Activated CD8-positive, alpha-beta memory T cell treated with anti-CD3 and anti-CD28 coated beads, Interleukin-2, amount 50 U/mL, for 48 hours (primary cell): ENCODE data around the gene ATG4D.

Source experiments
- DNase-seq: peaks from one replicate; pipeline ENCODE4 v3.0.0-alpha.2; 2020

The ATG4D gene

DNA sequence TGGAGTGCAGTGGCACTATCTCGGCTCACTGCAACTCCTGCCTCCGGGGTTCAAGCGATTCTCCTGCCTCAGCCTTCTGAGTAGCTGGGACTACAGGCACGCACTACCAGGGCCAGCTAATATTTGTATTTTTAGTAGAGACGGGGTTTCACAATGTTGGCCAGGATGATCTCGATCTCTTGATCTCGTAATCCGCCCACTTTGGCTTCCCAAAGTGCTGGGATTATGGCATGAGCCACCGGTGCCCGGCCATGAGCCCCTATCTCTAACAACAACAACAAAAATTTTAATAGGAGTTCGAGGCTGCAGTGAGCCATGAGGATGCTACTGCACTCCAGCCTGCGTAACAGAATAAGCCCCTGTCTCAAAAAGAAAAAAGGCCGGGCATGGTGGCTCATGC is 38.4 kb downstream of the ATG4D start:
- DNase-seq = no peak

DNA sequence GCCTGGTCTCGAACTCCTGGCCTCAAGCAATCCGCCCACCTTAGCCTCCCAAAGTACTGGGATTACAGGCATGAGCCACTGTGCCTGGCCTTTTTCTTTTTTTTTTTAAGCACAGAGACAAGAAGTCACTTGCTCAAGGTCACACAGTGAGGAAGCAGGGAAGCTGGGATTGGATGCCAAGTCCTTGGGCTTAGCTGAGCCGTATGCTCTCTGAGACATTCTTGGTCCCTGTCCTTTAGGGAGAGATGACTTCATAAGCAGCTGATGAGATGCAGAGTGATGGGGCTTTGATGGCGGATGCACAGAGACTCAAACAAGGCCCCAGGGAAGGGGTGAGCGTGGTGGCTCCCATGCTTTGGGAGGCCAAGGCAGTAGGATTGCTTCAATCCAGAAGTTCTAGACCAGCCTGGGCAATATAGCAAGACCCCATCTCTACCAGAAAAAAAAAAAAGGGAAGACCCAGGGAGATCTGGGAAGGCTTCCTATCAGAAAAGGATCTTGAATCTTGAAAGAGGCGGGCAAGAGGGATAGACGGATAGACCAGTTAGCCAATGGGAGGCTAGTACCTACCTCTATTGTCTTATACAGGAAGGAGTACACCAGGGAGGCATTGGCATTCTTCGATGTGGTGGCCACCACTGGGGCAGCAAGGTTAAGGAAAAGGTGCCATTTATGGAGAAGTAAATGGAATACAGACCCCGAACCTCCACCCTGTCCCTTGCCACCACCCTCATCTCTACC is 39.5 kb downstream of the ATG4D start:
- DNase-seq = no peak

DNA sequence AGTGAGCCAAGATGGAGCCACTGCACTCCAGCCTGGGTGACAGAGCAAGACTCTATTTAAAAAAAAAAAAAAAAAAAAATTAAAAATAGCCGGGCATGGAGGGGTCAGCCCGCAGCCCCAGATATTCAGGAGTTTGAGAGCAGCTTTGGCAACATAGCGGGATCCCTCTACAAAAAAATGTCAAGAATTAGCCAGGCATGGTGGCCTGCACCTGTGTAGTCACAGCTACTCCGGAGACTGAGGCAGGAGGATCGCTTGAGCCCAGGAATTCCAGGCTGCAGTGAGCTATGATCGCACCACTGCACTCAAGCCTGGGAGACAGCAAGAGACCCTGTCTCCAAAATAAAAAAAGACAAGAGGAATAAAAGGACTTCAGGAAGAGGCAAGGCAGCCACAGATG is 42.7 kb downstream of the ATG4D start:
- DNase-seq = no peak

DNA sequence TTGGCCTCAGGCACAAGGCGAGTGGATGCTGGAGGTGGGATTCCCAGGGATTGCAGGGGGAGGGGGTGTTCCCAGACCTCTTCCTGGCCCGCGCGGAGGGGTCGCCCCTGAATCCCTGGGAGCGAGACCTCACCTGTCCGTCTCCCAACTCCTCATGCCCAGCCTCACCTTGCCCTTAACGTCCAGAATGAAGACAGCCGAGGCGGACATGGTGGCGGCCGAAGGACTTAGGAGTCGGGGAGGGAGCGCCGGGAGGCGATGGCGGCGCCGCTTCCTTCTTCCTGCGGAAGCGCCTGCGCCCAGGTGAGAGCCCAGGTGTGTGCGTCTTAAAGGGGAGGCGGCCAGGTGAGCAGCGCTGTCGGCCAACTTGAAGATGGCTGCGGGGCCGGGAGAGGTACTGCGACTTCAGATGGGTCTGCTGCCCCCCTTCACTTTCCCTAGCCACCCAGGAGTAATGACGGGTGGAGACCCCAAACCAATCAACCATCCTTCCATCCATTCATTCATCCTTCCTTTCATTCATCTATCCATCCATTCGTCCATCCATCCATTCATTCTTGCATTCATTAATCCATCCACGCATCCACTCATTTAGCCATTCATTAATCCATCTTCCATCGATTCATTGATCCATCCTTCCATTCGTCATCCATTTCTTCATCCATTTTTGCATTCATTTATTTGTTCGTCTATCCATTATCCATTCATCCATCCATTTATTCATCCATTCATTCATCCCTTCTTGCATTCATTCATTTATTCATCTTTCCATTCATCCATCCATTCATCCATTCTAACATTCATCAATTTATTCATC is 43.5 kb downstream of the ATG4D start, which contains the start of gene AP1M2:
Gene AP1M2 (minus strand): TSS at position 291 of the 817 bp plus-strand sequence. CDS start 81 bp downstream, at position 210.
- no peak for DNase-seq

DNA sequence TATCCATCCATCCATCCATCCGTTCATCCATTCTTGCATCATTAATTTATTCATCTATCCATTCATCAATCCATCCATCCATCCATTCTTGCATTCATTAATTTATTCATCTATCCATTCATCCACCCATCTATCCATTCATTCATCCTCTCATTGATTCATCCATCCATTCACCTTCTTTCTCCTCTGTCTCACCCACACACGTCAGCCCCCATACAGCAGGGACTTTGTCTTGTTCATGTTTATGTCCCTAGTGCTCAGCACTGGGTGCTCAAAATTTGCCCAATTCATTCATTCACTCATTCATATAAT is 44.1 kb downstream of the ATG4D start:
- DNase-seq = no peak

DNA sequence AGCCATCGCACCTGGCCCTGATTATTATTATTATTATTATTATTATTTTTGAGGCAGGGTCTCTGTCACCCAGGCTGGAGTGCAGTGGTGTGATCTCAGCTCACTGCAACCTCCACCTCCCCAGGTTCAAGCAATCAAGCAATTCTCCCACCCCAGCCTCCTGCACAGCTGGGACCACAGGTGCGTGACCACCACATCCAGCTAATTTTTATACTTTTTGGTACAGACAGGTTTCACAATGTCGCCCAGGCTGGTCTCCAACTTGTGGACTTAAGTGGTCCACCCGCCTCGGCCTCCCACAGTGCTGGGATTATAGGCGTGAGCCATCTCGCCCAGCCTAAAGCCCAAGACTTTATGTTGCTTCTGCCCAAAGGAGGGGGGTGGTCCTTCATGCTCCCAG is 49.4 kb downstream of the ATG4D start:
- DNase-seq = no peak

DNA sequence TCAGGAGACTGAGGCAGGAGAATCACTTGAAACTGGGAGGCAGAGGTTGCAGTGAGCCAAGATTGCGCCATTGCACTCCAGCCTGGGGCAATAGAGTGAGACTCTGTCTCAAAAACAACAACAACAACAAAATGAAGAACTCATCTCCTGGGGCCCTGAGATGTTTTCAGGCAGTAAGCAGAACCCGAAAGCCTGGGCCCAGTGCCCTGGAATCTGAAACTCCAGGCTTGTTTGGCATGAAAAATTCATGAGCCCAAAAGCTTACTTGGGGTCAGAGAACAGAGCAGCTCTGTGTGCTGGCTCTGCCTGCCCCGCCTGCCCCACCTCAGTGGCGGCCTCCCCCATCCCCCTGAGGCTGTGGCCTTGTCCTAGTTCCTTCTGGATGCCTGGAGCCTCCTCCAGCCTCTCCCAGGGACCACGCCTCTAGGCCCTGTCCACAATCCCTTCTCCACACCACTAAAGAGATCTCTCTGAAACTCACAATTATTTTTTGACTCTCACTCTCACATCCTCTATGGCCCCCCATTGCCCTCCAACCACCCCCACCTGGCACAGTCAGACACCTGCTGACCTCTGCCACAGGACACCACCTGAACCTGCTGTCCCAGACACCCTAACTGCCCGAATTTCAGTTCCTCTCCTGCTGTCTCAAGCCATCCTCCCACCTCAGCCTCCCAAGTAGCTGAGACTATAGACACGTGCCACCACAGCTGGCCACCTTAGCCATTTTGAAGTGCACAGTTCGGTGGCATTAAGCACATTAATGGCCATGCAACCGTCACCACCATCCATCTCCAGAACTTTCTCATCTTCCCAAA is 50.3 kb downstream of the ATG4D start:
- no peak for DNase-seq

DNA sequence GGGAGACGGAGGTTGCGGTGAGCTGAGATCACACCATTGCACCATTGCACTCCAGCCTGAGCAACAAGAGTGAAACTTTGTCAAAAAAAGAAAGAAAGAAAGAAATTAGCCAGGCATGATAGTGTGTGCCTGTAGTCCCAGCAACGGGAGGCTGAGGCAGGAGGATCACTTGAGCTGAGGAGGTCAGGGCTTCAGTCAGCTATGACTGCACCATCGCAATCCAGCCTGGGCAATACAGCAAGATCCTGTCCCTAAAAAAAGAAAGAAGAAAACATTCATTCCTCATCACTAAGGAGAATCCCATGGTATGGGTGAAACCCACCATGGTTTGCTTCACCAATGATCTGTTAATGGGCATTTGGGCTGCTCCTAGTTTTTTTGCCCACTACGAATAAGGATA is 56.4 kb downstream of the ATG4D start:
- no peak for DNase-seq

DNA sequence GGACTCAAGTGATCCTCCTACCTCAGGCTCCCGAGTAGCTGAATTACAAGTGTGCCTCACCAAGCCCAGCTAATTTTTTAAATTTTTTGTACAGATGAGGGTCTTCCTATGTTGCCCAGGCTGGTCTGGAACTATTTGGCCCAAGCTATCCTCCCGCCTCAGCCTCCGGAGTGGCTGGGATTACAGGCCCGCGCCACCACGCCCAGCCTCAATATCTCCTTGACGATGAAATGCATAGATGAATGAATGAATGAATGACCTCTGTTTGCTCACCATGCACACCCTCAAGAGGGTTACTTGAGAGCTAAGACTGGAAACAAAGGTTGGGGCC is 58.3 kb downstream of the ATG4D start:
- no peak for DNase-seq

DNA sequence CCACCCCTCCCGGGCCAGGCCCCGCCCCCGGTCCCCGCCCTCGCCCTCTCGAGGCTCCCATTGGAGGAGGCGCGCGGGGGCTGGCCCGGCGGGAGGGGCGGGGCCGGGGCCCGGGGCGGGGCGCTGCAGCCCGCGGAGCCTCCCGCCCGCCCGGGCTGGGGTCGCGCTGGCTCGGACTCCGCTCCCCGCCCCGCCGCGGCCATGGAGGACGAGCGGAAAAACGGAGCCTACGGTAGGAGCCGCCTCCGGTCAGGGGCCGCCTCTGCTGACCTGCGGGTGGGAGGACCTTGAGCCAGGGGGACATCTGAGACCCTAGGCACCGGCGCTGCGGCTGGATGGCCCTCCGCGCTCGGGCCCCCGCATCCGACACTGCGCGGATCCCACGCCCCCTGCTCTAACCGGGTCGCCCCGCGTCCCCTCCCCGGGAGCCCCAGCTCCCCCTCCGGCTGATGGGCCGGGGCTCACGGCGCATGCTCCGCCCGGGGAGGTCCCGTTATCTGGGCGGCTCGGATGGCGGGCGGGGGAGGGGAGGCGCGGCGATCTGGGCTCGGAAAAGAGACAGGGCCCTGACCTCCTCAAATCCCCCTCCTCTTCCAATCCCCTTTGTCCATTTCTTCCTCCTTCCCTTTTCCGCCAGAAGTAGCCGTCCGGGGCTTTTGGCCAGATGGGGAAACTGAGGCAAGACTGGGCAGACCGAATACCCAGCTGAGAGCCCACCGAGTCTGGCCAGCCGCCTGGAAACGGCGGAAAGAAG is 58.8 kb downstream of the ATG4D start:
- peak; percentile 94 for DNase-seq
